ENCODE measurements around the gene SLC27A2. TPM values are rescaled to one million over a fixed set of nuclear protein-coding genes. Genes with fewer than 3 reads are reported as not detected.

The SLC27A2 gene
- total RNA-seq, 1 donor from 2014 or later = 2.1 TPM

DNA sequence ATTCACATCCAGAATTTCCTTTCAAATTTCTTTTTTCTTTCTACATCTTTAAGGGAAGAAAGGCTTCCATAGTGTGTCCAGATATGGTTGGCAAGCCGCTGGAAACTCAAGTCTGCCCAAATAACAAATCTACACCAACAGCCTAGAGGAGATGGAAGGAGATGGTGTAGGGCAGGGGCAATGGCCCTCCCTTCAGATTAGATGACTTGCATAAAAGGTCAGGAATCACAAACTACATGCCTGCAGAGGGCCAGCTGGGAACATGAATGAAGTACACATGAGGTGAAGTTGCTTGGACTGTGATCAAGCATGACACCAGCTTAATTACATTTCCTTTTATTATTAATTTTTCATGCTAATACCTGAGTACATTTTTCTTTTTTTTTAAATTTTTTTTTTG lies 10.2 kb downstream of the SLC27A2 start:
- no peaks in the 10 kb centered on the region for H3K79me2 ChIP-seq (ENCODE audit: low read depth)
- Mint-ChIP-seq H3K9me3 (no peaks in the 10 kb centered on the region), H3K27ac (no peak overlapping the region), H3K4me1 (no peaks in the 10 kb centered on the region), H3K27me3 (ENCODE audit: insufficient read depth, low read depth) (peaks cover 2% of the 10 kb centered on the region), H3K36me3 (no peaks in the 10 kb centered on the region), H3K4me3 (no peak overlapping the region)
- peaks cover 9% of the 10 kb centered on the region for H3K4me1 ChIP-seq
- TF ChIP-seq EZH2phosphoT487 (IDR thresholded peaks at IDR 0.05) = no peak
- no peak for TF ChIP-seq EZH2 (IDR thresholded peaks at IDR 0.05)
- TF ChIP-seq, protein P1, sequence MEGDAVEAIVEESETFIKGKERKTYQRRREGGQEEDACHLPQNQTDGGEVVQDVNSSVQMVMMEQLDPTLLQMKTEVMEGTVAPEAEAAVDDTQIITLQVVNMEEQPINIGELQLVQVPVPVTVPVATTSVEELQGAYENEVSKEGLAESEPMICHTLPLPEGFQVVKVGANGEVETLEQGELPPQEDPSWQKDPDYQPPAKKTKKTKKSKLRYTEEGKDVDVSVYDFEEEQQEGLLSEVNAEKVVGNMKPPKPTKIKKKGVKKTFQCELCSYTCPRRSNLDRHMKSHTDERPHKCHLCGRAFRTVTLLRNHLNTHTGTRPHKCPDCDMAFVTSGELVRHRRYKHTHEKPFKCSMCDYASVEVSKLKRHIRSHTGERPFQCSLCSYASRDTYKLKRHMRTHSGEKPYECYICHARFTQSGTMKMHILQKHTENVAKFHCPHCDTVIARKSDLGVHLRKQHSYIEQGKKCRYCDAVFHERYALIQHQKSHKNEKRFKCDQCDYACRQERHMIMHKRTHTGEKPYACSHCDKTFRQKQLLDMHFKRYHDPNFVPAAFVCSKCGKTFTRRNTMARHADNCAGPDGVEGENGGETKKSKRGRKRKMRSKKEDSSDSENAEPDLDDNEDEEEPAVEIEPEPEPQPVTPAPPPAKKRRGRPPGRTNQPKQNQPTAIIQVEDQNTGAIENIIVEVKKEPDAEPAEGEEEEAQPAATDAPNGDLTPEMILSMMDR (IDR thresholded peaks at IDR 0.05) = no peak
- H4K20me1 ChIP-seq (ENCODE audit: low read depth) = no peaks in the 10 kb centered on the region
- no peaks in the 10 kb centered on the region for H3K36me3 ChIP-seq
- no peak overlapping the region for H3K9ac ChIP-seq
- H3K4me3 ChIP-seq = no peak overlapping the region
- no peak overlapping the region for H3K27ac ChIP-seq
- no peaks in the 10 kb centered on the region for H3K9me3 ChIP-seq (ENCODE audit: low read depth)
- H3F3A ChIP-seq (ENCODE audit: low read depth) = no peaks in the 10 kb centered on the region
- no peak for DNase-seq (ENCODE audit: low spot score)
- no peak overlapping the region for H2AFZ ChIP-seq (replicated peaks)
- H3K4me2 ChIP-seq = no peak overlapping the region
- no peaks in the 10 kb centered on the region for H3K27me3 ChIP-seq

DNA sequence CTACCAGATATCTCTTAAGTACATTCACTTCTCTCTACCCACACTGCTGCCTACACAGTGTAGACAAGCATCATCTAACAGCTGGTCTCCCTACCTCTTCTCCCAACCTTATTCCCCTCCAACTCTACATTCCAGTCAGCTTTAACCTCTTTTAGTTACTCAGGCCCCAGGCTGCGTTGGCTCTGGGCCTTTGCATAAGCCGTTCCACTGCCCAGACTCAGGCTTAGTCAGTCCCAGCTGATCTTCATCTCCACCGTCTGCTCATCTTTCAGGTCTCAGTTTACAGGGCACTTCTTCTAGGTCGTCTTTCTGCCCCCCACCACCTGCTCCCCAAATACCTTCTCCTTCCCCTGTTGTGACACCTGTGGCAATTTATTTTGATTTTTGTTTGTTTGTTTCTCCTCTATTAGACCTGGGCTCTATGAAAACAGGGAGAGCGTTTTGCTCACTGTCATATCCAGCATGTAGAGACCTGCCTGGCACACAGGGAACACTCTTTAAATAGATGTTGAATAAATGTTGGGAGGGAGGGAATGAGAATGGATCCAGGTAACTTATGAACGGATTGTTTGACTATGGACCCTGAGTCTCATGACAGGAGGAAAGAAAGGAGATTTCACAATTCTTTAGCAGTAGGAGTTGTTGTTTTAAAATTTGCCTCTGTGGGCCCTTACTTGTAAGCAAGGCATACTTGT lies 11.1 kb downstream of the SLC27A2 start:
- Mint-ChIP-seq H3K27ac (no peak overlapping the region), H3K27me3 (ENCODE audit: insufficient read depth, low read depth) (peaks cover 2% of the 10 kb centered on the region), H3K4me1 (no peaks in the 10 kb centered on the region), H3K4me3 (no peak overlapping the region), H3K36me3 (no peaks in the 10 kb centered on the region), H3K9me3 (no peaks in the 10 kb centered on the region)
- H3K4me3 ChIP-seq = no peak overlapping the region
- no peaks in the 10 kb centered on the region for H3K36me3 ChIP-seq
- H3F3A ChIP-seq (ENCODE audit: low read depth) = no peaks in the 10 kb centered on the region
- H2AFZ ChIP-seq (replicated peaks) = no peak overlapping the region
- H3K27ac ChIP-seq = no peak overlapping the region
- H3K4me1 ChIP-seq = peaks cover 3% of the 10 kb centered on the region
- TF ChIP-seq EZH2phosphoT487 (IDR thresholded peaks at IDR 0.05) (no peak), EZH2 (IDR thresholded peaks at IDR 0.05) (no peak)
- TF ChIP-seq, protein P1 (IDR thresholded peaks at IDR 0.05) = no peak
- no peaks in the 10 kb centered on the region for H3K27me3 ChIP-seq
- no peak overlapping the region for H3K9ac ChIP-seq
- H3K79me2 ChIP-seq (ENCODE audit: low read depth) = no peaks in the 10 kb centered on the region
- no peak for DNase-seq (ENCODE audit: low spot score)
- H4K20me1 ChIP-seq (ENCODE audit: low read depth) = no peaks in the 10 kb centered on the region
- H3K4me2 ChIP-seq = no peak overlapping the region
- no peaks in the 10 kb centered on the region for H3K9me3 ChIP-seq (ENCODE audit: low read depth)

DNA sequence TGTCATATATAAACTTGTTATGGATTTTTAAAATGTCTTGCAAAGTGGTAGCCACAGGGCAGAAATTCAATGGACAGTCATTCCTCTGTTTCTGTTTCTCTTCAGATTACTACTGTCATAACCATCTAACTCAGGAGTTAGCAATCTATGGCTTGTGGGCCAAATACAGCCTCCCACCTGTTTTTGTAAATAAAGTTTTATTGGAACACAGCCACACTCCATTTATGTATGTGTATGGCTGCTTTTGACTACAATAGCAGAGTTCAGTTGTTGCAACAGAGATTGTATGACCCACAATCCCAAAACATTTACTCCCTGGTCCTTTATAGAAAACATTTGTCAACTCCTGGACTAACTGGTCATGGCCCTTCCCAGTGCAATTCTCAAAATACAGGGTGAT lies 20.0 kb downstream of the SLC27A2 start:
- H4K20me1 ChIP-seq (ENCODE audit: low read depth) = no peaks in the 10 kb centered on the region
- no peaks in the 10 kb centered on the region for H3K36me3 ChIP-seq
- H3K27ac ChIP-seq = no peak overlapping the region
- Mint-ChIP-seq H3K4me3 (no peak overlapping the region), H3K27ac (no peak overlapping the region), H3K4me1 (no peaks in the 10 kb centered on the region), H3K9me3 (no peaks in the 10 kb centered on the region), H3K27me3 (ENCODE audit: insufficient read depth, low read depth) (no peaks in the 10 kb centered on the region), H3K36me3 (no peaks in the 10 kb centered on the region)
- no peak overlapping the region for H3K4me2 ChIP-seq
- no peaks in the 10 kb centered on the region for H3K9me3 ChIP-seq (ENCODE audit: low read depth)
- no peak overlapping the region for H3K4me3 ChIP-seq
- H3K27me3 ChIP-seq = no peaks in the 10 kb centered on the region
- no peaks in the 10 kb centered on the region for H3F3A ChIP-seq (ENCODE audit: low read depth)
- H2AFZ ChIP-seq (replicated peaks) = no peak overlapping the region
- no peak overlapping the region for H3K9ac ChIP-seq
- no peak for DNase-seq (ENCODE audit: low spot score)
- no peaks in the 10 kb centered on the region for H3K79me2 ChIP-seq (ENCODE audit: low read depth)
- H3K4me1 ChIP-seq = no peaks in the 10 kb centered on the region
- TF ChIP-seq EZH2 (IDR thresholded peaks at IDR 0.05) (no peak), EZH2phosphoT487 (IDR thresholded peaks at IDR 0.05) (no peak)
- TF ChIP-seq, protein P1 (IDR thresholded peaks at IDR 0.05) = no peak

All from neural progenitor cell (in vitro differentiated cells).